Measurements from ENCODE around the gene MZF1. TPM values are rescaled to one million over a fixed set of nuclear protein-coding genes. Genes with fewer than 3 reads are reported as not detected.

Gene MZF1
- 3.9 and 14.6 TPM in 2 replicates for total RNA-seq

DNA sequence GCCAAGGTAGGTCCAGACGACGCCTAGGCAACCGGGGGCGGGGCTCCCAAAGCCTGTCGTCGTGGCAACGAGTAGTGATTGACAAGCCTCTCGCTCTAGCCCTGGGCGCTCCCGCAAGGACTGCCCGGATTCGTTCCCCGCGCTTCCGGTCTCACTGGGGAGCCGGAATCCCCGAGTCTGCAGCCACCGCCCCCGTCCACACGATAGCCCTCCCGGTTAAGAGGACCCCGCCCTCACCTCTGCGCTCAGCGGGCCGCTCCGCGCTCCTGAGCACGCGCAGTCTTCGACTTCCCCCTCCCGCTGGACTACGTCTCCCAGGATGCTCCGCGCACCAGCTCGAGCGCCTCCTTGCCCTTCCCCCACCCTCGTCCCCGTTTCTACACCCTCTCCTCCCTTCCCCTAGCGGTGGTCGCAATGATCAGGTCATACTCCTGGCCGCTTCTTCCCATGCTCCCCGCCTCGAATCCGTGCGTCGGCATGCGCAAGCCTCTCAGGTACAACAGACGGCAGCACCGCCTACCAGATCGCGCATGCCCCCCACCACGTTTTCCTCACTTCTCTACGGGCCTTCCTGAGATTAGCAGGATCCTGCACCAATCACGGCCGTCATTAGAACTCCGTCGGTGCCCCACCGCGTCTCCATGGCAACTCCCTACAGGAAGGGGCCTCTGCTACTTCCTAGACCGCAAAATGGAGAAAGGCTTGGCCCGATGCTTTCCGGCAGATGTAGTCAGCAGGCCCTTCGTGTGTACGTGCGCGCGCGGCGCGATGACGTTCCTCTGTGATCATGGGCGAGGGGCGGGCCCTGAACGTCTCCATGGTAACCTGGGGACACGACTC lies at the start of gene MZF1:
MZF1 (minus strand) TSS at position 518 of the 840 bp plus-strand sequence. CDS start 1,946 bp downstream, outside the sequence.

GRCh38 chr19:58558066-58558622 lies 15.0 kb downstream of the MZF1 start, which contains the start of gene UBE2M:
Gene UBE2M, minus strand, starts transcription at chr19:58558611. Its CDS starts 230 bp downstream, at chr19:58558381.

DNA sequence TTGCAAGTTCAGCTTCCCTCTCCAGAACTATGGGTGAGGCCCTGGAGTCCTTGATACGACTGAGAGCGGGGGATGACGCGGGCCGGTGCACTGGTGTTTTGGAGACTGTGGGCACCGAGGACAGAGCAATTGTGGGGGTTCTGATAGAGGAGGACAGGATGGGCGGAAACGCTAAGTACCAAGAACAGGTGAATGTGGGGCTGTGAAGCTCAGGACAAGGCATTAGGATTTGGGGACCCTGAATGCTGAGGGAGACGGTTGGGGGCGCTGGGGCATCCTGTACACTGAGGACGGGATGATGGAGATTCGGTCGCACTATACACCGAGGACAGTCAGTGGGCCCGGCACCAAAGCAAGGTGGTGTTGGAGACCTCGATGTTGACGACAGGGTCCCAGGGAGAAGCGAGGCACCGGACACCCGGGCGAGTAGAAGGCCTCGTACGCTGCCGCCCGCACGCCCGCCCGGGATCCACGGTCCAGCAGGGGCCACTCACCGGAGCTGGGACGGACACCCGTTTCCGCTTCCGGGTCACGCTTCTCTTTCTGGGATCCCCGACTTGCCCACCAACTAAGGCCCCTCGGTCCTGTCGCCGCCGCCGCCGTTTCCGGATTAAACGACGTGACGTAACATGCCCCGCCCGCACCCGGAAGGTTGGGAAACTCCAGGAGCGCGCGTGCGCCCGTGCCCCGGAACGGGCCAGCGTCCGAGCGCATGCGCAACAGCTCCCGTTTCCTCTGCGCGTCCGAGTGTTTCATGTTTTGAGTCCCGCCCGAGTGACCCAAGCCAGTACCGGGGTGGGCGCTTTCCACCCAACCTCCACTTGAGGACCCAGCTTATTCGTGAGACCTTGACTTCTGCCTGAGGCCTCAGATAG lies 18.4 kb downstream of the MZF1 start, which contains the start of gene CHMP2A:
CHMP2A (minus strand) TSS at position 612 of the 875 bp plus-strand sequence. CDS start 893 bp downstream, outside the sequence.

GRCh38 chr19:58543826-58544590 lies 29.1 kb downstream of the MZF1 start, which contains the start of gene TRIM28:
Gene TRIM28, plus strand, starts transcription at chr19:58544064. Its CDS starts 694 bp downstream, at chr19:58544758.

GRCh38 chr19:58519355-58520256 lies 53.5 kb downstream of the MZF1 start, which contains the start of gene ZBTB45:
Gene ZBTB45, minus strand, starts transcription at chr19:58519810. Its CDS starts 2,137 bp downstream, at chr19:58517673.

Other genes starting within 250 kb of the MZF1 start
- gene ZSCAN22, start 246.3 kb downstream of the MZF1 start, total RNA-seq: 1.4 and 2.6 TPM in 2 replicates
- gene A1BG, start 219.8 kb downstream of the MZF1 start, total RNA-seq: 5.0 and 69.1 TPM in 2 replicates
- gene ZNF497, start 210.6 kb downstream of the MZF1 start, total RNA-seq: 0.52 and 1.5 TPM in 2 replicates
- gene ZNF837, start 192.3 kb downstream of the MZF1 start, total RNA-seq: 3.6 and 9.1 TPM in 2 replicates
- 2,789 and 3,465 TPM in 2 replicates for gene RPS5, start 186.1 kb downstream of the MZF1 start, total RNA-seq
- gene RNF225, start 177.7 kb downstream of the MZF1 start, total RNA-seq: 2.0 TPM in 1 of 2 replicates, not detected in the other
- gene ZNF584, start 164.7 kb downstream of the MZF1 start, total RNA-seq: 12.3 and 13.3 TPM in 2 replicates
- gene ZNF132, start 133.2 kb downstream of the MZF1 start, total RNA-seq: 3.7 and 5.9 TPM in 2 replicates
- gene ZNF324B, start 121.7 kb downstream of the MZF1 start, total RNA-seq: 3.6 and 5.6 TPM in 2 replicates
- 12.3 and 13.2 TPM in 2 replicates for gene ZNF324, start 106.3 kb downstream of the MZF1 start, total RNA-seq
- gene ZNF446, start 97.0 kb downstream of the MZF1 start, total RNA-seq: 8.0 and 11.5 TPM in 2 replicates
- gene SLC27A5, start 61.3 kb downstream of the MZF1 start, total RNA-seq: 12.4 and 12.5 TPM in 2 replicates
- 12.4 and 15.0 TPM in 2 replicates for gene ZBTB45, start 53.5 kb downstream of the MZF1 start, total RNA-seq
- gene TRIM28, start 29.3 kb downstream of the MZF1 start, total RNA-seq: 357 and 476 TPM in 2 replicates
- 132 and 211 TPM in 2 replicates for gene CHMP2A, start 18.2 kb downstream of the MZF1 start, total RNA-seq
- gene UBE2M, start 14.7 kb downstream of the MZF1 start, total RNA-seq: 31.3 and 45.5 TPM in 2 replicates